Type B pancreatic cell (in vitro differentiated cells): Measurements from ENCODE around the gene TTC12. TPM values are rescaled to one million over a fixed set of nuclear protein-coding genes. Genes with fewer than 3 reads are reported as not detected.

Experiments used
- DNase-seq: peaks from one replicate; pipeline ENCODE4 v3.0.0; 2021; ENCODE audit warnings: mixed read lengths; ENCODE audit not compliant: unreplicated experiment; ENCODE audit errors: extremely low spot score
- H3K27ac Mint-ChIP-seq: 2 replicates; pipeline ENCODE4 v1.8.0; 2021; ENCODE audit warnings: mild to moderate bottlenecking, mixed read lengths
- H3K27me3 Mint-ChIP-seq: 2 replicates; pipeline ENCODE4 v1.8.0; 2021; ENCODE audit warnings: mixed read lengths
- H3K36me3 Mint-ChIP-seq: 2 replicates; pipeline ENCODE4 v1.8.0; 2021; ENCODE audit warnings: mixed read lengths
- H3K4me1 Mint-ChIP-seq: one replicate; pipeline ENCODE4 v1.8.0; 2021; ENCODE audit warnings: mixed read lengths; ENCODE audit not compliant: unreplicated experiment
- H3K4me3 Mint-ChIP-seq: 2 replicates; pipeline ENCODE4 v1.8.0; 2021; ENCODE audit warnings: mild to moderate bottlenecking, mixed read lengths
- H3K9me3 Mint-ChIP-seq: 2 replicates; pipeline ENCODE4 v1.8.0; 2021; ENCODE audit warnings: mixed read lengths
- total RNA-seq: library from RNA; stranded (reverse); gene quantifications from 2 replicates; pipeline ENCODE4 v1.2.1, GENCODE V29; 2021; ENCODE audit warnings: low replicate concordance
- TF ChIP-seq, protein P1 (sequence below): fragments of 200-600 bp; sonication (generic); conservative IDR thresholded peaks from 2 replicates; pipeline ENCODE4 v1.5.0; 2021; ENCODE audit warnings: antibody characterized with exemption, mild to moderate bottlenecking

The TTC12 gene
- total RNA-seq, 1 donor from 2014 or later: 27.6 TPM

DNA sequence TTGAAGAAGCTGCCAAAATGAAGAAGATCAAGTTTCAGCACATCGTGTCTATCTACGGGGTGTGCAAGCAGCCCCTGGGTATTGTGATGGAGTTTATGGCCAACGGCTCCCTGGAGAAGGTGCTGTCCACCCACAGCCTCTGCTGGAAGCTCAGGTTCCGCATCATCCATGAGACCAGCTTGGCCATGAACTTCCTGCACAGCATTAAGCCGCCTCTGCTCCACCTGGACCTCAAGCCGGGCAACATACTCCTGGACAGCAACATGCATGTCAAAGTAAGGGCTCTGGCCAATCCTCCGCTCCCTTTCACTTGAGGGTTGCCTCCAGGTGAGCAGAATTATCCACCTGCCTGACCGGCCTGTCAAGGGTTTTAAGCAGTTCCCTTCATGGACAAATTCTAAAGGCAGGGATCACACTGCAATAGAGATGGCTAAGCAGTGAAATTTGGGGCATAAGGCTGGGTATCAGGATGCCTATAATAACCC lies 79.2 kb downstream of the TTC12 start:
- DNase-seq: no peak
- H3K27ac Mint-ChIP-seq: no peak overlapping the region
- H3K4me3 Mint-ChIP-seq: no peak overlapping the region
- H3K27me3 Mint-ChIP-seq: peaks cover 7% of the 10 kb centered on the region
- TF ChIP-seq, protein P1, sequence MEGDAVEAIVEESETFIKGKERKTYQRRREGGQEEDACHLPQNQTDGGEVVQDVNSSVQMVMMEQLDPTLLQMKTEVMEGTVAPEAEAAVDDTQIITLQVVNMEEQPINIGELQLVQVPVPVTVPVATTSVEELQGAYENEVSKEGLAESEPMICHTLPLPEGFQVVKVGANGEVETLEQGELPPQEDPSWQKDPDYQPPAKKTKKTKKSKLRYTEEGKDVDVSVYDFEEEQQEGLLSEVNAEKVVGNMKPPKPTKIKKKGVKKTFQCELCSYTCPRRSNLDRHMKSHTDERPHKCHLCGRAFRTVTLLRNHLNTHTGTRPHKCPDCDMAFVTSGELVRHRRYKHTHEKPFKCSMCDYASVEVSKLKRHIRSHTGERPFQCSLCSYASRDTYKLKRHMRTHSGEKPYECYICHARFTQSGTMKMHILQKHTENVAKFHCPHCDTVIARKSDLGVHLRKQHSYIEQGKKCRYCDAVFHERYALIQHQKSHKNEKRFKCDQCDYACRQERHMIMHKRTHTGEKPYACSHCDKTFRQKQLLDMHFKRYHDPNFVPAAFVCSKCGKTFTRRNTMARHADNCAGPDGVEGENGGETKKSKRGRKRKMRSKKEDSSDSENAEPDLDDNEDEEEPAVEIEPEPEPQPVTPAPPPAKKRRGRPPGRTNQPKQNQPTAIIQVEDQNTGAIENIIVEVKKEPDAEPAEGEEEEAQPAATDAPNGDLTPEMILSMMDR: no peak
- no peaks in the 10 kb centered on the region for H3K36me3 Mint-ChIP-seq
- no peaks in the 10 kb centered on the region for H3K4me1 Mint-ChIP-seq
- no peaks in the 10 kb centered on the region for H3K9me3 Mint-ChIP-seq

DNA sequence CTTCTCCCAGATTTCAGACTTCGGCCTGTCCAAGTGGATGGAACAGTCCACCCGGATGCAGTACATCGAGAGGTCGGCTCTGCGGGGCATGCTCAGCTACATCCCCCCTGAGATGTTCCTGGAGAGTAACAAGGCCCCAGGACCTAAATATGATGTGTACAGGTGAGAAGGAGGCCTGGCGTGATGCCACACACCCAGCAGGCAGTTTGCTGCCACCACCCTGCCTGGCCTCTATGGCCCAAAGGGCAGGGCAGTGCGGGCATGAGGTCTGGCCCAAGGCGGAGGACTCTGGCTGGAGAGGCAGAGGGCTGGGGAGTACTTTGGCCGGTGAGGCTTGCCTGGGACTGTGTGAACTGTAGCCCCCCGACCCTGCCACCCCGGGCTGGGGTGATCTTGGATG lies 80.5 kb downstream of the TTC12 start:
- Mint-ChIP-seq H3K27me3 (peaks cover 7% of the 10 kb centered on the region), H3K27ac (no peak overlapping the region), H3K9me3 (no peaks in the 10 kb centered on the region), H3K4me3 (no peak overlapping the region), H3K4me1 (no peaks in the 10 kb centered on the region), H3K36me3 (no peaks in the 10 kb centered on the region)
- TF ChIP-seq, protein P1: no peak
- DNase-seq: no peak

- no peak overlapping the region for H3K4me3 Mint-ChIP-seq
- no peak overlapping the region for H3K27ac Mint-ChIP-seq
- H3K9me3 Mint-ChIP-seq: no peaks in the 10 kb centered on the region
- peaks cover 7% of the 10 kb centered on the region for H3K27me3 Mint-ChIP-seq
- no peaks in the 10 kb centered on the region for H3K36me3 Mint-ChIP-seq
- TF ChIP-seq, protein P1: no peak
- no peaks in the 10 kb centered on the region for H3K4me1 Mint-ChIP-seq
- DNase-seq: no peak
Measured at GRCh38 chr11:113395782-113396336, 81.5 kb downstream of the TTC12 start.

- TF ChIP-seq, protein P1: no peak
- Mint-ChIP-seq H3K27me3 (peaks cover 7% of the 10 kb centered on the region), H3K9me3 (no peaks in the 10 kb centered on the region), H3K36me3 (no peaks in the 10 kb centered on the region), H3K27ac (no peak overlapping the region), H3K4me1 (no peaks in the 10 kb centered on the region), H3K4me3 (no peak overlapping the region)
- no peak for DNase-seq
Measured at GRCh38 chr11:113396690-113397089, 82.3 kb downstream of the TTC12 start.

DNA sequence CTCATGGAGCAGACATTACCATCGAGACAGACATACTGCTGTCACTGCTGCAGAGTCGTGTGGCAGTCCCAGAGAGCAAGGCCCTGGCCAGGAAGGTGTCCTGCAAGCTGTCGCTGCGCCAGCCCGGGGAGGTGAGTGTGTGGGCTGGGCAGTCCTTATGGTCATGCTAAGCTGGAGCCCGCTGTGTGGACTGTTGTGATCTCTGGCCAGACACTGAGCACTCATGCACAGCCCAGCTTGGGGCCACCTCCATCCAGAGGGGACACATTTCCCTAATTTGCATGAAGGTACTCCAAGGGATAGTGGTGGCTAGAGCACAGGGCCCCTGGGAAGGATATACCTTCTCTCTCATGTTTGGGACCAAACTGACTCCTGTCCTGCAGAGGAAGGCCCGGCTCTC lies 82.8 kb downstream of the TTC12 start:
- H3K4me3 Mint-ChIP-seq: no peak overlapping the region
- DNase-seq: no peak
- H3K27me3 Mint-ChIP-seq: peaks cover 7% of the 10 kb centered on the region
- no peak overlapping the region for H3K27ac Mint-ChIP-seq
- TF ChIP-seq, protein P1: no peak
- H3K9me3 Mint-ChIP-seq: no peaks in the 10 kb centered on the region
- no peaks in the 10 kb centered on the region for H3K36me3 Mint-ChIP-seq
- H3K4me1 Mint-ChIP-seq: no peaks in the 10 kb centered on the region
